ENCODE data around the gene FOXE3. TPM values are rescaled to one million over a fixed set of nuclear protein-coding genes. Genes with fewer than 3 reads are reported as not detected.
A peak's percentile ranks its signal among the peaks of the same experiment; 100 is the strongest.

FOXE3 gene
- total and polyA plus RNA-seq, 2 donors (not counting 1 experiment from before 2014, with no cell fraction given) = not detected

- Histone ChIP-seq H2AFZ (ENCODE audit: low read length) (no peak overlapping the region), H3K4me2 (ENCODE audit: extremely low read depth, insufficient read depth, low read length) (no peak overlapping the region), H4K20me1 (ENCODE audit: control insufficient read depth, extremely low read depth, insufficient read depth, low read length) (no peaks in the 10 kb centered on the region), H3K9me3 (ENCODE audit: control insufficient read depth, insufficient read depth, low read depth, low read length) (no peaks in the 10 kb centered on the region), H3K27me3 (ENCODE audit: control insufficient read depth, insufficient read depth, low read length) (peaks cover 42% of the 10 kb centered on the region), H3K4me1 (ENCODE audit: control insufficient read depth, extremely low read depth, insufficient read depth, low read length) (no peaks in the 10 kb centered on the region), H3K4me3 (replicated peaks in 1 of 4; ENCODE audit: control extremely low read depth in 1 of 4, insufficient read depth in 1 of 4, low read depth in 3 of 4, low read length in 4 of 4) (no peak overlapping the region), H3K27ac (ENCODE audit: insufficient read depth, low read length) (no peak overlapping the region), H3K36me3 (ENCODE audit: control insufficient read depth, insufficient read depth, low read length) (no peaks in the 10 kb centered on the region), H3K9ac (ENCODE audit: insufficient read depth, low read length) (no peak overlapping the region), H3K79me2 (ENCODE audit: control insufficient read depth, insufficient read depth, low read length) (no peaks in the 10 kb centered on the region)
- no peak for DNase-seq (ENCODE audit: low read depth in 2 of 2)
- TF ChIP-seq, protein P1, sequence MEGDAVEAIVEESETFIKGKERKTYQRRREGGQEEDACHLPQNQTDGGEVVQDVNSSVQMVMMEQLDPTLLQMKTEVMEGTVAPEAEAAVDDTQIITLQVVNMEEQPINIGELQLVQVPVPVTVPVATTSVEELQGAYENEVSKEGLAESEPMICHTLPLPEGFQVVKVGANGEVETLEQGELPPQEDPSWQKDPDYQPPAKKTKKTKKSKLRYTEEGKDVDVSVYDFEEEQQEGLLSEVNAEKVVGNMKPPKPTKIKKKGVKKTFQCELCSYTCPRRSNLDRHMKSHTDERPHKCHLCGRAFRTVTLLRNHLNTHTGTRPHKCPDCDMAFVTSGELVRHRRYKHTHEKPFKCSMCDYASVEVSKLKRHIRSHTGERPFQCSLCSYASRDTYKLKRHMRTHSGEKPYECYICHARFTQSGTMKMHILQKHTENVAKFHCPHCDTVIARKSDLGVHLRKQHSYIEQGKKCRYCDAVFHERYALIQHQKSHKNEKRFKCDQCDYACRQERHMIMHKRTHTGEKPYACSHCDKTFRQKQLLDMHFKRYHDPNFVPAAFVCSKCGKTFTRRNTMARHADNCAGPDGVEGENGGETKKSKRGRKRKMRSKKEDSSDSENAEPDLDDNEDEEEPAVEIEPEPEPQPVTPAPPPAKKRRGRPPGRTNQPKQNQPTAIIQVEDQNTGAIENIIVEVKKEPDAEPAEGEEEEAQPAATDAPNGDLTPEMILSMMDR (conservative IDR thresholded peaks at IDR 0.05 in 1 of 2, IDR thresholded peaks at IDR 0.05 in 1 of 2; ENCODE audit: low read depth in 1 of 2, low read length in 2 of 2) = no peak
- no peak for TF ChIP-seq EZH2 (IDR thresholded peaks at IDR 0.05; ENCODE audit: low read length, missing control alignments)
Measured at GRCh38 chr1:47443530-47444296, 27.6 kb downstream of the FOXE3 start.

GRCh38 chr1:47444297-47444561 is 28.1 kb downstream of the FOXE3 start:
- Histone ChIP-seq H3K27me3 (ENCODE audit: control insufficient read depth, insufficient read depth, low read length) (peaks cover 47% of the 10 kb centered on the region), H3K9ac (ENCODE audit: insufficient read depth, low read length) (no peak overlapping the region), H4K20me1 (ENCODE audit: control insufficient read depth, extremely low read depth, insufficient read depth, low read length) (no peaks in the 10 kb centered on the region), H3K9me3 (ENCODE audit: control insufficient read depth, insufficient read depth, low read depth, low read length) (no peaks in the 10 kb centered on the region), H3K27ac (ENCODE audit: insufficient read depth, low read length) (no peak overlapping the region), H3K4me3 (replicated peaks in 1 of 4; ENCODE audit: control extremely low read depth in 1 of 4, insufficient read depth in 1 of 4, low read depth in 3 of 4, low read length in 4 of 4) (no peak overlapping the region), H3K4me1 (ENCODE audit: control insufficient read depth, extremely low read depth, insufficient read depth, low read length) (no peaks in the 10 kb centered on the region), H3K79me2 (ENCODE audit: control insufficient read depth, insufficient read depth, low read length) (no peaks in the 10 kb centered on the region), H3K4me2 (ENCODE audit: extremely low read depth, insufficient read depth, low read length) (peak overlapping the region; percentile 75), H3K36me3 (ENCODE audit: control insufficient read depth, insufficient read depth, low read length) (no peaks in the 10 kb centered on the region), H2AFZ (ENCODE audit: low read length) (no peak overlapping the region)
- DNase-seq (ENCODE audit: low read depth in 2 of 2) = no peak
- TF ChIP-seq EZH2 (IDR thresholded peaks at IDR 0.05; ENCODE audit: low read length, missing control alignments) = no peak
- TF ChIP-seq, protein P1 (conservative IDR thresholded peaks at IDR 0.05 in 1 of 2, IDR thresholded peaks at IDR 0.05 in 1 of 2; ENCODE audit: low read depth in 1 of 2, low read length in 2 of 2) = no peak

GRCh38 chr1:47444562-47445465 is 28.7 kb downstream of the FOXE3 start:
- DNase-seq (ENCODE audit: low read depth in 2 of 2) = peak in 1 of 2 donors; percentile 8
- H3K4me3 ChIP-seq (replicated peaks in 1 of 4; ENCODE audit: control extremely low read depth in 1 of 4, insufficient read depth in 1 of 4, low read depth in 3 of 4, low read length in 4 of 4) = no peak overlapping the region
- H3K79me2 ChIP-seq (ENCODE audit: control insufficient read depth, insufficient read depth, low read length) = no peaks in the 10 kb centered on the region

More at GRCh38 chr1:47444562-47445465, 28.7 kb downstream of the FOXE3 start:
- H3K4me2 ChIP-seq (ENCODE audit: extremely low read depth, insufficient read depth, low read length) = peak overlapping the region; percentile 75
- H3K9me3 ChIP-seq (ENCODE audit: control insufficient read depth, insufficient read depth, low read depth, low read length) = no peaks in the 10 kb centered on the region
- H3K4me1 ChIP-seq (ENCODE audit: control insufficient read depth, extremely low read depth, insufficient read depth, low read length) = no peaks in the 10 kb centered on the region
- peak overlapping the region; percentile 17 for H2AFZ ChIP-seq (ENCODE audit: low read length)
- no peaks in the 10 kb centered on the region for H3K36me3 ChIP-seq (ENCODE audit: control insufficient read depth, insufficient read depth, low read length)
- peaks cover 51% of the 10 kb centered on the region for H3K27me3 ChIP-seq (ENCODE audit: control insufficient read depth, insufficient read depth, low read length)
- H3K9ac ChIP-seq (ENCODE audit: insufficient read depth, low read length) = no peak overlapping the region
- H4K20me1 ChIP-seq (ENCODE audit: control insufficient read depth, extremely low read depth, insufficient read depth, low read length) = no peaks in the 10 kb centered on the region
- TF ChIP-seq, protein P1 (conservative IDR thresholded peaks at IDR 0.05 in 1 of 2, IDR thresholded peaks at IDR 0.05 in 1 of 2; ENCODE audit: low read depth in 1 of 2, low read length in 2 of 2) = no peak
- TF ChIP-seq EZH2 (IDR thresholded peaks at IDR 0.05; ENCODE audit: low read length, missing control alignments) = peak; percentile 89
- H3K27ac ChIP-seq (ENCODE audit: insufficient read depth, low read length) = no peak overlapping the region

Measured in fibroblast of lung (primary cell).